Measurements from ENCODE around the gene FGD3. TPM values are rescaled to one million over a fixed set of nuclear protein-coding genes. Genes with fewer than 3 reads are reported as not detected.
"Not testable (repeated sequence)": the region's sequence is repeated elsewhere in the genome, so short reads cannot be mapped to it uniquely, and the experiment has no call there.

FGD3 gene
- total RNA-seq, 1 experiment from 2014 or later = not detected

- in situ Hi-C loops (cut with HindIII; ENCODE audit: low sequenced_read_pairs) = no loop called here
- no peak for DNase-seq (ENCODE audit: low spot score)
These were observed 26.4 kb downstream of the FGD3 start for GRCh38 chr9:92973700-92974099.

- in situ Hi-C loops (cut with HindIII; ENCODE audit: low sequenced_read_pairs) = no loop called here
- DNase-seq (ENCODE audit: low spot score) = no peak
These were observed 26.9 kb downstream of the FGD3 start for GRCh38 chr9:92974161-92974661.

DNA sequence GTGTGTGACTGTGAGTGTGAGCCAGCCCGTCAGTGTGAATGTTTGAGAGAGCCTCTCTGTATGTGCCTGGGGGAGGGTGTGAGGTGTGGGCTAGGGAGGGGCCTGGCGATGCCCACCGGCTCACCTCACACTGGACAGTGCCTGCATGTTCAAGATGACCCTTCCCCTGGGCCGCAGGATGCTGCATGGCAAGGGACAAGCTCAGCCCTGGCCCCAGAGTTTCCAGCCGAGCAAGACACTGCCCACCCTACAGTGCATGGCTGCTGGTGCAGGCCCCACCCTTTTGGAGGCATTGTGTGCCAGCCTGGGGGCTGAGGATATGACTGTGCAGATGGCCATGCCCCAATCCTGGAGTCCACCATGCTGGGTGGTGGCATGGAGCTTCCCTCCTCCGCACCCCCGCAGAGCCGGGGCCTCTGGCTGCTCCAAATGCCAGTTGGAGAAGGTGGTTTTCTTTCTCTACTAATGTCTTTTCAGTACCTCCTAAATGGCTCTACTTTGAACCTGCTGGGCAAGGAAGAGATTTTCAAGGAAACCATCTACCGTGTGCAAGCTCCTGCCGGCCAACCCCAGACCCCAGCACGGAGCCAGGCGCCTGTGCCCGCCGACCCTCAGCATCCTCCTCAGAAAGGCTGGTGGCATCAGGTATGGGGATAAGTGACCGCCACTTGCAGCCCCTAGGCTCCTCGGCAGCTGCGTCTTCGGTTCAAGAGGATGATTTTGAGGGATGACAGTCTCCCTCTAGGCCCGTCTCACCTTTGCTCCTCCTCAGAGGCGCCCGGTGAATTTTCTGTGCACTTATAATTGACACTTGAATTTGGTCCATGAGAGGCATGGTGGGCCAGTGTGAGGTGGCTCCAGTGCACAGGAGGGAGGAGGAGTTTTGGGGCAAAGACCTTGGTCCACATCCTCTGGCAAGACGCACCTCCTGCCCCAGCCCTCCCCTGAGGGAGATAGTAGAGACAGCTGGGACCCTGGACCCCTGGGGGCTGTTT, 27.7 kb downstream of the FGD3 start:
- in situ Hi-C loops (cut with HindIII; ENCODE audit: low sequenced_read_pairs) = no loop called here
- no peak for DNase-seq (ENCODE audit: low spot score)

- no peak for DNase-seq (ENCODE audit: low spot score)
- in situ Hi-C loops (cut with HindIII; ENCODE audit: low sequenced_read_pairs) = no loop called here
These were observed 29.1 kb downstream of the FGD3 start for GRCh38 chr9:92976431-92976830.

- DNase-seq (ENCODE audit: low spot score) = no peak
- in situ Hi-C loops (cut with HindIII; ENCODE audit: low sequenced_read_pairs) = no loop called here
These were observed 30.0 kb downstream of the FGD3 start for GRCh38 chr9:92977279-92977678.

DNA sequence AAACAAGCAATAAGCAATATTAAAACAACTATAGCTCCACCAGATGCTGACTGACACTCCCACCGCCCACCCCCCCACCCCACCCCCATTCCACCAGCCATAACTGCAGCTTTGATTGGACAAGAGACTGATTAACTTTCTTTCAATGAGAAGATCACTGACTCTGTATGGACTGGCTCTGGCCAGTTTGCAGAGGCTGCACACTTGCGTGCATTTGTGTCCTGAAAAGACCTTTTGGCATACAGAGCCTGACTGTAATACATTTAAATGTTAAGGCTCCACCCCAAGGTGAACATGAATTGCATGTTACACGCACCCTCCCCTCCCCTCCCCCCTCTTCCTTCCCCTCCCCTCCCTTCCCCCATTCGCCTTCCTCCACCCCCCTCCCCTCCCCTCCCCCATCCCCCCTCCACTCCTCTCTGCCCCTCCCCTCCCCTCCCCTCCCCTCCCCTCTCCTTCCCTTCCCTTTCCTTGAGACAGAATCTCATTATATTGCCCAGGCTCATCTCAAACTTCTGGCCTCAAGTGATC, 31.1 kb downstream of the FGD3 start:
- in situ Hi-C loops (cut with HindIII; ENCODE audit: low sequenced_read_pairs) = no loop called here
- DNase-seq (ENCODE audit: low spot score) = no peak

- no peak for DNase-seq (ENCODE audit: low spot score)
- in situ Hi-C loops (cut with HindIII; ENCODE audit: low sequenced_read_pairs) = no loop called here
These were observed 32.1 kb downstream of the FGD3 start for GRCh38 chr9:92979283-92980056.

DNA sequence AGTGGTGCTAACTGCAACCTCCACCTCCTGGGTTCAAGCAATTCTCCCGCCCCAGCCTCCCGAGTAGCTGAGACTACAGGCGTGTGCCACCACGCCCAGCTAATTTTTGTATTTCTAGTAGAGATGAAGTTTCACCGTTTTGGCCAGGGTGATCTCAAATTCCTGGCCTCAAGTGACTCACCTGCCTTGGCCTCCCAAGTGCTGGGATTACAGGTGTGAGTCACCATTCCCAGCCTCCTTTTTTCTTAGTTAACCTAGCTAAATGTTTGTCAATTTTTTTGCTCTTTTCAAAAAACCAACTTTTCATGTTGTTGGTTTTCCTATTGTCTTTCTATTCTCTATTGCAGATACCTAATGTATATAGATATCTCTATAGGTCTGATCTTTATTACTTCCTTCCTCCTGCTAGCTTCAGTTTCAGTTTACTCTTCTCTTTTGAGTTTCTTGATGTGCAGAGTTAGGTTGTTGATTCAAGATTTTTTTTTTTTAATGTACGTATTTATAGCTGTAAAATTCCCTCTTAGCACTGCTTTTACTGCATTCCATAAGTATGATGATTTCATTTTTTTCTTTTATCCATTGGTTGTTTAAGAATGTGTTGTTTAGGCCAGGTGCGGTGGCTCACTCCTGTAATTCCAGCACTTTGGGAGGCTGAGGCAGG, 32.9 kb downstream of the FGD3 start:
- no peak for DNase-seq (ENCODE audit: low spot score)
- in situ Hi-C loops (cut with HindIII; ENCODE audit: low sequenced_read_pairs) = no loop called here

- no peak for DNase-seq (ENCODE audit: low spot score)
These were observed 34.8 kb downstream of the FGD3 start for GRCh38 chr9:92982130-92982529.

GRCh38 chr9:92983984-92984589, 36.8 kb downstream of the FGD3 start:
- DNase-seq (ENCODE audit: low spot score) = no peak
- in situ Hi-C loops (cut with HindIII; ENCODE audit: low sequenced_read_pairs) = no loop called here

More at GRCh38 chr9:92982130-92982529, 34.8 kb downstream of the FGD3 start:
- in situ Hi-C loops (cut with HindIII; ENCODE audit: low sequenced_read_pairs) = no loop called here

DNA sequence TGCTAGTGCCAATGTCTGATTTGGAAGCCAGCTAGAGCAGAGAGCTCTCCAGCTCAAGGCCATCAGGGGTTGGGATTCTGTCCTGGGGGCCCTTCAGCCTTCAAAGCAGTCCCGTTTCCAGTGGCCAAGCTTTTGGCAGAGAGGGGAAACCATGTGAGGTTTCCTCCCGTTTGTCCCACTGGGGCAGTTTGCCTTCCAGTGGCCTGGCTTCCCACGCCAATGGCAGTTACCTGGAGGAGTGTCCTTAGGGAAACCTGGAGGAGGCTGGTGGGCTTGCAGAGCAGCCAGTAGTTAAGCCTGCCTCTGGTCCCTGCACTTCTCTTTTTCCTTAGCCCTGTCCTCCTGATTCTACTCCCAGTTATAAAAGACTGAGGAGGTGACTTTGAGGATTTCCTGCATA, 37.7 kb downstream of the FGD3 start:
- in situ Hi-C loops (cut with HindIII; ENCODE audit: low sequenced_read_pairs) = no loop called here
- DNase-seq (ENCODE audit: low spot score) = no peak

DNA sequence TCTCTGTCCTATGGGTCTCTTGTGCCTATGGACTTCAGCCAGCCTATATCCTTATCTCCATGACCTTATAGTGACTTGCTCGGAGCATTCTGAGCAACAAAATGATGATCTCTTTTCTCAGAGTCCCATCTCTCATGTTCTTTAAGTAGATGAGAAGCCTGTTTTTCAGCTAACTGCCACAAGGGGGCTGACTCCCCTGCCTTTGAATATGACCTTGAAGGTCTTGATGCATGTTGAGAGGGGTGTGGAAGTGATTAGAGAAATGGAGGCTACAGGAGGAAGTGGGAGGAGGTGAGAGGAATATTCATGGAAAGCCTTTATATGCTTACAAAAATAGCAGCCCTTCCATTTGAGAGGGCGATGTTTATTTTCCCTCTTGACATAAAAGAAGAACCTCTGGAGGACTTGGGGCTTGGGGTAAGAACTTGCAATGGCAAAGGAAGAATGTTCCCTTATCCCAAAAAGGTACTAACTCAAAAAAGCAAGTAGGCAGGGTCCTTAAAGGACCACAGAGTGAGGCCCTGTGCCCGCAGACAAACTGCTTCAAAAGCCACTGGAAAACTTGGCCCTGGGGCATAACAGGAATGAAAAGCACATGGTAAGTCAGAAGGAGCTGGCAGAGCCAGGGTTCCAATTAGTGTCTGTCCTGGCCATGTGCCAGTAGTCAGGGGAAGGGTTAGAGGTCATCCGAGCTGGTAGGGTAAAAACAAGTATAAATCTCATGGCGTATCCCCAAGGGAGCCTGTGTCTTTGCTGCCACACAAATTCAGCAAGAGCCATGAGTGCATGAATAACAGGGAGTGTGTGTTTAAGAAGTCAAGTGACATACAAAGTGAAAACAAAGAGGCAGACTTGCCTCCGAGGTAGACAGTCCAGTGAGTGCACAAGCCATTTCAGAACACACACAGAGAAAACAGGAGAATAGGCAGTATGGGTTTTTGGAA, 39.1 kb downstream of the FGD3 start:
- no peak for DNase-seq (ENCODE audit: low spot score)
- in situ Hi-C loops (cut with HindIII; ENCODE audit: low sequenced_read_pairs) = no loop called here

- no peak for DNase-seq (ENCODE audit: low spot score)
- in situ Hi-C loops (cut with HindIII; ENCODE audit: low sequenced_read_pairs) = no loop called here
These were observed 41.0 kb downstream of the FGD3 start for GRCh38 chr9:92988215-92988768.

DNA sequence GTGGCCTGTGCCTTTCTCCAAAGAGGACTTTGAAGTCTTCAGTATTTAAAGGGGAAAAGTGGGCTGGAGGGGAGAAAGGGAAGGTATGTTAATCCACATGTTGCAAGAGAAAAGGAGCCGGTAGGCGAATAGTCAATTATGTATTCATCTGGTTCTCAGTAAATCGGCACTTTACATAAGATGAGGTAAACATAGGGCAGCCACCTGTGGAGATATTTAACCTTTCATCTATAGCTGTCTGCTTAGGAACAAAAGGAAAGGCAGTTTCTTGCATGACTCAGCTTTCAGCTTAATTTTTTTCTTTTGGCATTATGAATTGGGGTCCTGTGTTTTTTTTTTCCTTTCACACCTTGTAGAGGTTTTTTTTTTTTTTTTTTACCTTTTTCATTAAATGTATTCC, 42.2 kb downstream of the FGD3 start:
- in situ Hi-C loops (cut with HindIII; ENCODE audit: low sequenced_read_pairs) = no loop called here
- DNase-seq (ENCODE audit: low spot score) = no peak

GRCh38 chr9:92990461-92990860, 43.1 kb downstream of the FGD3 start:
- in situ Hi-C loops (cut with HindIII; ENCODE audit: low sequenced_read_pairs) = no loop called here
- DNase-seq (ENCODE audit: low spot score) = no peak

- no peak for DNase-seq (ENCODE audit: low spot score)
These were observed 45.2 kb downstream of the FGD3 start for GRCh38 chr9:92992549-92992948.

DNA sequence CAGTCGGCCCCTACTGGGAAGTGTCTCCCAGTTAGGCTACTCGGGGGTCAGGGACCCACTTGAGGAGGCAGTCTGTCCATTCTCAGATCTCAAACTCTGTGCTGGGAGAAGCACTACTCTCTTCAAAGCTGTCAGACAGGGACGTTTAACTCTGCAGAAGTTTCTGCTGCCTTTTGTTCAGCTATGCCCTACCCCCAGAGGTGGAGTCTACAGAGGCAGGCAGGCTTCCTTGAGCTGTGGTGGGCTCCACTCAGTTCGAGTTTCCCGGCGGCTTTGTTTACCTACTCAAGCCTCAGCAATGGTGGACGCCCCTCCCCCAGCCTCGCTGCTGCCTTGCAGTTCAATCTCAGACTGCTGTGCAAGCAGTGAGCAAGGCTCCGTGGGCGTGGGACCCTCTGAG, 51.5 kb downstream of the FGD3 start:
- in situ Hi-C loops (cut with HindIII; ENCODE audit: low sequenced_read_pairs); DNase-seq (ENCODE audit: low spot score): not testable (repeated sequence)

More at GRCh38 chr9:92992549-92992948, 45.2 kb downstream of the FGD3 start:
- in situ Hi-C loops (cut with HindIII; ENCODE audit: low sequenced_read_pairs) = no loop called here
